GM23248 (cell line): ENCODE results near the gene OLIG2. TPM values are rescaled to one million over a fixed set of nuclear protein-coding genes. Genes with fewer than 3 reads are reported as not detected.
A peak's percentile ranks its signal among the peaks of the same experiment; 100 is the strongest.

Experiments
- DNase-seq: peaks from one replicate; pipeline ENCODE4 v3.0.0-alpha.2; 2015
- H2AFZ ChIP-seq: fragments of 200-600 bp; sonication (generic); 2 replicates; pipeline ENCODE4 v1.6.1; 2016; ENCODE audit warnings: antibody characterized with exemption
- H3F3A ChIP-seq: fragments of 200-600 bp; sonication (generic); 2 replicates; pipeline ENCODE4 v1.6.1; 2016; ENCODE audit warnings: mild to moderate bottlenecking, antibody characterized with exemption, mixed run types; ENCODE audit not compliant: insufficient read depth
- H3K27ac ChIP-seq: fragments of 200-600 bp; sonication (generic); 2 replicates; pipeline ENCODE4 v1.5.1; 2016; ENCODE audit warnings: mild to moderate bottlenecking
- H3K27me3 ChIP-seq: fragments of 200-600 bp; sonication (generic); replicated peaks from 2 replicates; pipeline ENCODE4 v1.6.1; 2016; ENCODE audit warnings: mild to moderate bottlenecking; ENCODE audit not compliant: insufficient read depth
- H3K36me3 ChIP-seq: fragments of 200-600 bp; sonication (generic); 2 replicates; pipeline ENCODE4 v1.6.1; 2016; ENCODE audit warnings: low read depth, mild to moderate bottlenecking
- H3K4me1 ChIP-seq: fragments of 200-600 bp; sonication (generic); 2 replicates; pipeline ENCODE4 v1.6.1; 2016; ENCODE audit warnings: mild to moderate bottlenecking; ENCODE audit not compliant: insufficient read depth
- H3K4me2 ChIP-seq: fragments of 200-600 bp; sonication (generic); one replicate; pipeline ENCODE4 v1.6.1; 2016; ENCODE audit warnings: mild to moderate bottlenecking; ENCODE audit not compliant: unreplicated experiment
- H3K4me3 ChIP-seq: fragments of 200-600 bp; sonication (generic); 2 replicates; pipeline ENCODE4 v1.5.1; 2016; ENCODE audit warnings: mild to moderate bottlenecking
- H3K79me2 ChIP-seq: fragments of 200-600 bp; sonication (generic); 2 replicates; pipeline ENCODE4 v1.6.1; 2016; ENCODE audit warnings: mild to moderate bottlenecking; ENCODE audit not compliant: insufficient read depth
- H3K9ac ChIP-seq: fragments of 200-600 bp; sonication (generic); 2 replicates; pipeline ENCODE4 v1.6.1; 2016; ENCODE audit warnings: mild to moderate bottlenecking
- H3K9me2 ChIP-seq: fragments of 200-600 bp; sonication (generic); 2 replicates; pipeline ENCODE4 v1.6.1; 2016; ENCODE audit warnings: mixed run types, mild to moderate bottlenecking, moderate library complexity; ENCODE audit not compliant: insufficient read depth
- H3K9me3 ChIP-seq: fragments of 200-600 bp; sonication (generic); one replicate; pipeline ENCODE4 v1.6.1; 2017; ENCODE audit warnings: low read depth
- H4K20me1 ChIP-seq: fragments of 200-600 bp; sonication (generic); 2 replicates; pipeline ENCODE4 v1.6.0; 2016; ENCODE audit not compliant: insufficient read depth
- EZH2 ChIP-seq: fragments of 200-600 bp; sonication (generic); IDR thresholded peaks from 2 replicates; pipeline ENCODE4 v1.6.1; 2018; ENCODE audit warnings: antibody characterized with exemption, mild to moderate bottlenecking; ENCODE audit not compliant: insufficient read depth, poor library complexity, severe bottlenecking
- EZH2phosphoT487 ChIP-seq: fragments of 200-600 bp; sonication (generic); IDR thresholded peaks from 2 replicates; pipeline ENCODE4 v1.6.1; 2018; ENCODE audit warnings: antibody characterized with exemption, moderate library complexity, mild to moderate bottlenecking, low read depth; ENCODE audit not compliant: insufficient read depth
- WGBS, 2 experiments: methylation state at CpG; one replicate each; pipeline ENCODE4 v1.1.6; 2015 to 2017; ENCODE audit warnings: low lambda C conversion rate in 2 of 2, low coverage in 1 of 2; ENCODE audit errors: missing lambda C conversion rate in 2 of 2; 5-methylcytosine and 5-hydroxymethylcytosine counted together
- in situ Hi-C: fragments of 300-500 bp; cut with MboI; formaldehyde crosslinking; loops from 2 replicates; pipeline ENCODE4 v1.15.0; 2020
- polyA plus RNA-seq: library from polyadenylated mRNA; unstranded; fragments of >200 nt; fragmentation: Nextera tagmentation; extraction: Ambion mirVana; gene quantifications from 2 replicates; pipeline ENCODE4 v1.2.1, GENCODE V29; 2016
- total RNA-seq: library from RNA; depleted of rRNA; stranded (reverse); fragments of >200 nt; shearing (Covaris generic); gene quantifications from 2 replicates; pipeline ENCODE4 v1.2.3, GENCODE V29; 2014

OLIG2 gene
- total and polyA plus RNA-seq, 2 experiments from 2014 or later, result not detected

DNA sequence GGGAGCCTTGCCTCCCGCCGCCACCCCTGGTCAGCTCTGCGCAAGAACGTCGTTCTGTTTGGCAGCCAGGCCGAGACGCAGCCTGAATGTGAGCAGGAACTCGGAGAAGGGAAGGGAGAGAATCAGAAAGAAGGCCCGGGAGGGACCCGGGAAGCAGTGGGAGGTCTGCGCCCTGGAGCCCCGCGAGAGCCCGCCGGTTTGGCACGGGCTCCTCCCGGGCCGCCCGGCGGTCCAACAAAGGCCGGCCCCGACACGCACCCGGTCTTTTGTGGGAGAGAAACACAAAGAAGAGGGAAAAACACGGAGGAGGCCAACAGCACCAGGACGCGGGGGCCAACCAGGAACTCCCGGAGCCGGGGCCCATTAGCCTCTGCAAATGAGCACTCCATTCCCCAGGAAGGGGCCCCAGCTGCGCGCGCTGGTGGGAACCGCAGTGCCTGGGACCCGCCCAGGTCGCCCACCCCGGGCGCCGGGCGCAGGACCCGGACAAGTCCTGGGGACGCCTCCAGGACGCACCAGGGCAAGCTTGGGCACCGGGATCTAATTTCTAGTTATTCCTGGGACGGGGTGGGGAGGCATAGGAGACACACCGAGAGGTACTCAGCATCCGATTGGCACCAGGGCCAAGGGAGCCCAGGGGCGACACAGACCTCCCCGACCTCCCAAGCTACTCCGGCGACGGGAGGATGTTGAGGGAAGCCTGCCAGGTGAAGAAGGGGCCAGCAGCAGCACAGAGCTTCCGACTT is 2.7 kb upstream of the OLIG2 start:
- TF ChIP-seq EZH2 (peak; percentile 36), EZH2phosphoT487 (no peak)
- DNase-seq, result no peak
- no peak overlapping the region for H3K27ac ChIP-seq
- H3K4me1 ChIP-seq, result no peaks in the 10 kb centered on the region
- no peaks in the 10 kb centered on the region for H3K9me2 ChIP-seq
- in situ Hi-C loops, result no loop called here
- WGBS, 2 experiments, result 3% methylated on average over 37 to 52 of the region's 52 CpGs
- no peaks in the 10 kb centered on the region for H3K79me2 ChIP-seq
- no peaks in the 10 kb centered on the region for H3K36me3 ChIP-seq
- no peak overlapping the region for H3K9ac ChIP-seq
- H3F3A ChIP-seq, result no peaks in the 10 kb centered on the region
- H3K9me3 ChIP-seq, result no peaks in the 10 kb centered on the region
- no peak overlapping the region for H3K4me2 ChIP-seq
- H2AFZ ChIP-seq, result no peak overlapping the region
- no peaks in the 10 kb centered on the region for H4K20me1 ChIP-seq
- no peak overlapping the region for H3K4me3 ChIP-seq
- peaks cover 94% of the 10 kb centered on the region for H3K27me3 ChIP-seq

DNA sequence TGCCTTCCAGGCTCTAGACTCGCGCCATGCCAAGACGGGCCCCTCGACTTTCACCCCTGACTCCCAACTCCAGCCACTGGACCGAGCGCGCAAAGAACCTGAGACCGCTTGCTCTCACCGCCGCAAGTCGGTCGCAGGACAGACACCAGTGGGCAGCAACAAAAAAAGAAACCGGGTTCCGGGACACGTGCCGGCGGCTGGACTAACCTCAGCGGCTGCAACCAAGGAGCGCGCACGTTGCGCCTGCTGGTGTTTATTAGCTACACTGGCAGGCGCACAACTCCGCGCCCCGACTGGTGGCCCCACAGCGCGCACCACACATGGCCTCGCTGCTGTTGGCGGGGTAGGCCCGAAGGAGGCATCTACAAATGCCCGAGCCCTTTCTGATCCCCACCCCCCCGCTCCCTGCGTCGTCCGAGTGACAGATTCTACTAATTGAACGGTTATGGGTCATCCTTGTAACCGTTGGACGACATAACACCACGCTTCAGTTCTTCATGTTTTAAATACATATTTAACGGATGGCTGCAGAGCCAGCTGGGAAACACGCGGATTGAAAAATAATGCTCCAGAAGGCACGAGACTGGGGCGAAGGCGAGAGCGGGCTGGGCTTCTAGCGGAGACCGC is 2.0 kb upstream of the OLIG2 start:
- Histone ChIP-seq H3K27me3 (peaks cover 94% of the 10 kb centered on the region), H3F3A (no peaks in the 10 kb centered on the region), H2AFZ (no peak overlapping the region), H3K9ac (no peak overlapping the region), H3K79me2 (no peaks in the 10 kb centered on the region), H3K36me3 (no peaks in the 10 kb centered on the region), H3K4me2 (no peak overlapping the region), H3K27ac (no peak overlapping the region), H3K9me3 (no peaks in the 10 kb centered on the region), H3K4me1 (no peaks in the 10 kb centered on the region), H4K20me1 (no peaks in the 10 kb centered on the region), H3K4me3 (no peak overlapping the region), H3K9me2 (no peaks in the 10 kb centered on the region)
- TF ChIP-seq EZH2phosphoT487 (0 out of 2 replicates have a peak, but pooled peaks have one; percentile 20), EZH2 (no peak)
- in situ Hi-C loops, result no loop called here
- no peak for DNase-seq
- WGBS, 2 experiments, result 6 to 7% methylated on average over 46 to 48 of the region's 49 CpGs

DNA sequence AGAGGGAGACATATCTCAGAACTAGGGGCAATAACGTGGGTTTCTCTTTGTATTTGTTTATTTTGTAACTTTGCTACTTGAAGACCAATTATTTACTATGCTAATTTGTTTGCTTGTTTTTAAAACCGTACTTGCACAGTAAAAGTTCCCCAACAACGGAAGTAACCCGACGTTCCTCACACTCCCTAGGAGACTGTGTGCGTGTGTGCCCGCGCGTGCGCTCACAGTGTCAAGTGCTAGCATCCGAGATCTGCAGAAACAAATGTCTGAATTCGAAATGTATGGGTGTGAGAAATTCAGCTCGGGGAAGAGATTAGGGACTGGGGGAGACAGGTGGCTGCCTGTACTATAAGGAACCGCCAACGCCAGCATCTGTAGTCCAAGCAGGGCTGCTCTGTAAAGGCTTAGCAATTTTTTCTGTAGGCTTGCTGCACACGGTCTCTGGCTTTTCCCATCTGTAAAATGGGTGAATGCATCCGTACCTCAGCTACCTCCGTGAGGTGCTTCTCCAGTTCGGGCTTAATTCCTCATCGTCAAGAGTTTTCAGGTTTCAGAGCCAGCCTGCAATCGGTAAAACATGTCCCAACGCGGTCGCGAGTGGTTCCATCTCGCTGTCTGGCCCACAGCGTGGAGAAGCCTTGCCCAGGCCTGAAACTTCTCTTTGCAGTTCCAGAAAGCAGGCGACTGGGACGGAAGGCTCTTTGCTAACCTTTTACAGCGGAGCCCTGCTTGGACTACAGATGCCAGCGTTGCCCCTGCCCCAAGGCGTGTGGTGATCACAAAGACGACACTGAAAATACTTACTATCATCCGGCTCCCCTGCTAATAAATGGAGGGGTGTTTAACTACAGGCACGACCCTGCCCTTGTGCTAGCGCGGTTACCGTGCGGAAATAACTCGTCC is 1.3 kb upstream of the OLIG2 start:
- no peak overlapping the region for H2AFZ ChIP-seq
- no peaks in the 10 kb centered on the region for H3F3A ChIP-seq
- DNase-seq, result no peak
- no peak overlapping the region for H3K4me3 ChIP-seq
- in situ Hi-C loops, result no loop called here
- no peak overlapping the region for H3K4me2 ChIP-seq
- no peaks in the 10 kb centered on the region for H3K4me1 ChIP-seq
- no peaks in the 10 kb centered on the region for H3K36me3 ChIP-seq
- peaks cover 94% of the 10 kb centered on the region for H3K27me3 ChIP-seq
- no peaks in the 10 kb centered on the region for H4K20me1 ChIP-seq
- 9% methylated on average over 40 of the region's 40 CpGs for WGBS, 2 experiments
- H3K79me2 ChIP-seq, result no peaks in the 10 kb centered on the region
- no peaks in the 10 kb centered on the region for H3K9me2 ChIP-seq
- no peak overlapping the region for H3K9ac ChIP-seq
- 0 out of 2 replicates have a peak, but pooled peaks have one; percentile 13 for TF ChIP-seq EZH2phosphoT487
- TF ChIP-seq EZH2, result peak; percentile 92
- H3K27ac ChIP-seq, result no peak overlapping the region
- H3K9me3 ChIP-seq, result no peaks in the 10 kb centered on the region

GRCh38 chr21:33025106-33025488 is 638 bp upstream of the OLIG2 start:
- Histone ChIP-seq H2AFZ (no peak overlapping the region), H3K4me1 (no peaks in the 10 kb centered on the region), H4K20me1 (no peaks in the 10 kb centered on the region), H3K27me3 (peaks cover 95% of the 10 kb centered on the region), H3K79me2 (no peaks in the 10 kb centered on the region), H3K9me3 (no peaks in the 10 kb centered on the region), H3K9ac (no peak overlapping the region), H3K36me3 (no peaks in the 10 kb centered on the region), H3K9me2 (no peaks in the 10 kb centered on the region), H3K27ac (no peak overlapping the region), H3K4me2 (no peak overlapping the region), H3F3A (no peaks in the 10 kb centered on the region), H3K4me3 (no peak overlapping the region)
- in situ Hi-C loops, result no loop called here
- no peak for DNase-seq
- WGBS, 2 experiments, result 2 to 4% methylated on average over 22 of the region's 22 CpGs
- TF ChIP-seq EZH2 (no peak), EZH2phosphoT487 (0 out of 2 replicates have a peak, but pooled peaks have one; percentile 13)
